Cardiac septum (tissue), 1 donor: Measurements from ENCODE around the gene BIRC7. TPM values are rescaled to one million over a fixed set of nuclear protein-coding genes. Genes with fewer than 3 reads are reported as not detected.

Experiments
- DNase-seq: peaks from one replicate; pipeline ENCODE4 v3.0.0-alpha.2; 2020; ENCODE audit warnings: low spot score
- intact Hi-C: fragments of 100-400 bp; cut with DNase I; formaldehyde crosslinking; loops from one replicate; pipeline ENCODE4 v1.14.0; 2022
- long read RNA-seq: library from polyadenylated mRNA; unstranded; transcript quantifications from one replicate; pipeline ENCODE4 v2.0.0, GENCODE V29; 2021
- total RNA-seq: library from RNA; stranded (reverse); fragmentation: NEBNext Ultra II Directional; extraction: Animal tissue kit (Norgen Biotek cat#: 25700); gene quantifications from one replicate; pipeline ENCODE4 v1.2.1, GENCODE V29; 2021
- donor health status: DM: no; HTN: no; CAD: no.

Gene BIRC7
- total RNA-seq = 1.1 TPM
- long read RNA-seq = 0 reads

- intact Hi-C loops = no loop called here
- DNase-seq = no peak
Measured at GRCh38 chr20:63235399-63235983, at the start of gene BIRC7. Gene BIRC7, plus strand, starts transcription at chr20:63235905. Its CDS starts 192 bp downstream, at chr20:63236097.

GRCh38 chr20:63186084-63186483, 49.6 kb upstream of the BIRC7 start:
- intact Hi-C loops = no loop called here
- DNase-seq = no peak

- DNase-seq = no peak
- intact Hi-C loops = no loop called here
Measured at GRCh38 chr20:63186528-63187316, 49.0 kb upstream of the BIRC7 start.

GRCh38 chr20:63187338-63188158, 48.2 kb upstream of the BIRC7 start:
- no peak for DNase-seq
- intact Hi-C loops = no loop called here

GRCh38 chr20:63188159-63188442, 47.6 kb upstream of the BIRC7 start:
- no peak for DNase-seq
- intact Hi-C loops = no loop called here

GRCh38 chr20:63188641-63189321, 46.9 kb upstream of the BIRC7 start:
- intact Hi-C loops = no loop called here

GRCh38 chr20:63189322-63189642, 46.4 kb upstream of the BIRC7 start:
- intact Hi-C loops = no loop called here
- DNase-seq = no peak

More at GRCh38 chr20:63188641-63189321, 46.9 kb upstream of the BIRC7 start:
- DNase-seq = no peak

- DNase-seq = no peak
- intact Hi-C loops = no loop called here
Measured at GRCh38 chr20:63189846-63190559, 45.7 kb upstream of the BIRC7 start.

- intact Hi-C loops = no loop called here
- DNase-seq = no peak
Measured at GRCh38 chr20:63190828-63191227, 44.9 kb upstream of the BIRC7 start.

GRCh38 chr20:63191400-63191799, 44.3 kb upstream of the BIRC7 start:
- DNase-seq = no peak
- intact Hi-C loops = no loop called here

GRCh38 chr20:63192721-63193120, 43.0 kb upstream of the BIRC7 start:
- intact Hi-C loops = no loop called here
- DNase-seq = no peak

- intact Hi-C loops = no loop called here
- DNase-seq = no peak
Measured at GRCh38 chr20:63194007-63194796, 41.5 kb upstream of the BIRC7 start.

GRCh38 chr20:63194797-63195173, 40.9 kb upstream of the BIRC7 start:
- DNase-seq = no peak
- intact Hi-C loops = no loop called here

GRCh38 chr20:63196768-63197470, 38.8 kb upstream of the BIRC7 start:
- intact Hi-C loops = no loop called here
- no peak for DNase-seq

- DNase-seq = no peak
- intact Hi-C loops = no loop called here
Measured at GRCh38 chr20:63198606-63199005, 37.1 kb upstream of the BIRC7 start.

- intact Hi-C loops = no loop called here
- no peak for DNase-seq
Measured at GRCh38 chr20:63202021-63202420, 33.7 kb upstream of the BIRC7 start.

- no peak for DNase-seq
- intact Hi-C loops = no loop called here
Measured at GRCh38 chr20:63202811-63203526, 32.7 kb upstream of the BIRC7 start.

GRCh38 chr20:63204362-63204761, 31.3 kb upstream of the BIRC7 start:
- no peak for DNase-seq
- intact Hi-C loops = no loop called here
